Spleen (tissue), 11 donors: Measurements from ENCODE around the gene KREMEN1. TPM values are rescaled to one million over a fixed set of nuclear protein-coding genes. Genes with fewer than 3 reads are reported as not detected.

Experiments
- DNase-seq: peaks from one replicate; pipeline ENCODE4 v3.0.0-alpha.2; 2020
- H3K27ac ChIP-seq, 8 donors: fragments of 200-600 bp; sonication (generic) in 7 of 8; 1 replicate in 4 of 8; 2 replicates in 4 of 8; pipeline versions ENCODE4 v1.5.0 to v1.8.0; 2016 to 2021; ENCODE audit warnings: inconsistent platforms in 4 of 8, mild to moderate bottlenecking in 4 of 8, moderate library complexity in 1 of 8
- H3K27me3 ChIP-seq, 7 donors: fragments of 200-600 bp; sonication (generic) in 6 of 7; replicated peaks in 1 of 7; 1 replicate in 4 of 7; 2 replicates in 3 of 7; pipeline versions ENCODE4 v1.5.0 to v1.8.0; 2016 to 2021; ENCODE audit warnings: inconsistent platforms in 3 of 7, mild to moderate bottlenecking in 1 of 7
- H3K36me3 ChIP-seq, 6 donors: fragments of 200-600 bp; sonication (generic) in 5 of 6; 1 replicate in 4 of 6; 2 replicates in 2 of 6; pipeline versions ENCODE4 v1.5.0 to v1.8.0; 2016 to 2021; ENCODE audit warnings: inconsistent platforms in 2 of 6
- H3K4me1 ChIP-seq, 6 donors: fragments of 200-600 bp; sonication (generic) in 5 of 6; 1 replicate in 3 of 6; 2 replicates in 3 of 6; pipeline versions ENCODE4 v1.5.0 to v1.8.0; 2016 to 2021; ENCODE audit warnings: inconsistent platforms in 3 of 6
- H3K4me3 ChIP-seq, 8 donors: fragments of 200-600 bp; sonication (generic) in 7 of 8; 1 replicate in 4 of 8; 2 replicates in 4 of 8; pipeline versions ENCODE4 v1.5.0 to v1.8.0; 2016 to 2021; ENCODE audit warnings: inconsistent platforms in 4 of 8, mild to moderate bottlenecking in 4 of 8, moderate library complexity in 2 of 8
- H3K9me3 ChIP-seq, 8 donors: fragments of 200-600 bp; sonication (generic) in 7 of 8; 1 replicate in 4 of 8; 2 replicates in 4 of 8; pipeline versions ENCODE4 v1.5.0 to v1.8.0; 2016 to 2021; ENCODE audit warnings: inconsistent platforms in 4 of 8
- POLR2A ChIP-seq, 3 donors: fragments of 450-650 bp; IDR thresholded peaks; one replicate each; pipeline ENCODE4 v1.5.1; 2017; ENCODE audit warnings: antibody characterized with exemption in 3 of 3, mild to moderate bottlenecking in 1 of 3
- POLR2AphosphoS5 ChIP-seq, 3 donors: sonication (generic); formaldehyde crosslinking; IDR thresholded peaks; one replicate each; pipeline ENCODE4 v1.5.1; 2017; ENCODE audit warnings: antibody characterized with exemption in 3 of 3
- WGBS, 5 donors: extraction: QIAGEN DNeasy Blood & Tissue Kit in 3 of 5; methylation state at CpG; one replicate each; pipeline versions ENCODE4 v1.1.5 to v1.1.7; 2013 to 2018; 5-methylcytosine and 5-hydroxymethylcytosine counted together
- intact Hi-C: fragments of 100-400 bp; cut with DNase I; formaldehyde crosslinking; loops from one replicate; pipeline ENCODE4 v1.15.0; 2023; ENCODE audit warnings: low total_unique reads
- polyA plus RNA-seq, 3 donors: library from polyadenylated mRNA; stranded (reverse); fragments of 200-250 nt; gene quantifications; one replicate each; pipeline ENCODE4 v1.2.1, GENCODE V29; 2013
- small RNA-seq, 4 donors: library from RNA; depleted of rRNA; stranded (forward); fragments of <200 nt; gene quantifications; one replicate each; pipeline ENCODE3, GENCODE V24; 2016
- total RNA-seq, 7 donors: library from RNA; depleted of rRNA in 3 of 7; stranded (reverse); fragments of >200 nt in 3 of 7; fragmentation: NEBNext Ultra II Directional in 4 of 7; extraction: Animal tissue kit (Norgen Biotek cat#: 25700) in 4 of 7; gene quantifications; one replicate each; pipeline versions ENCODE4 v1.1.0 to v1.2.1, GENCODE V29; 2016 to 2021
- TF ChIP-seq, protein P1 (sequence below), 11 experiments: fragments of 200-600 bp in 7 of 11; fragments of 450-650 bp in 4 of 11; sonication (generic) in 4 of 11; IDR thresholded peaks in 8 of 11; conservative IDR thresholded peaks in 3 of 11; 1 replicate in 7 of 11; 2 replicates in 4 of 11; pipeline versions ENCODE4 v1.4.0 to v1.8.0; 2016 to 2021; ENCODE audit warnings: antibody characterized with exemption in 11 of 11, inconsistent platforms in 4 of 11, mild to moderate bottlenecking in 1 of 11
- donor health status: healthy with polysubstance abuse.
- donor health status: DM: no; HTN: no; CAD: no; lungs with moderate emphysema.
- donor health status: DM: no; HTN: no; CAD: no.
- donor health status: Bipolar disorder and iron deficiency.
- donor health status: healthy.
- donor health status: DM: no; HTN: no; CAD: no.
- donor health status: DM: yes; HTN: yes; CAD: no.

The KREMEN1 gene
- total and polyA plus RNA-seq, 10 donors, result 1.5 to 41.3 (median 25.1) TPM

GRCh38 chr22:29215012-29215860, 142.4 kb downstream of the KREMEN1 start:
- peak; percentile 66 for DNase-seq
- WGBS, 5 donors, result 66 to 94% (median 90%) methylated on average over 12 to 14 of the region's 14 CpGs
- TF ChIP-seq POLR2A (IDR thresholded peaks at IDR 0.05), result no peak
- TF ChIP-seq, protein P1, sequence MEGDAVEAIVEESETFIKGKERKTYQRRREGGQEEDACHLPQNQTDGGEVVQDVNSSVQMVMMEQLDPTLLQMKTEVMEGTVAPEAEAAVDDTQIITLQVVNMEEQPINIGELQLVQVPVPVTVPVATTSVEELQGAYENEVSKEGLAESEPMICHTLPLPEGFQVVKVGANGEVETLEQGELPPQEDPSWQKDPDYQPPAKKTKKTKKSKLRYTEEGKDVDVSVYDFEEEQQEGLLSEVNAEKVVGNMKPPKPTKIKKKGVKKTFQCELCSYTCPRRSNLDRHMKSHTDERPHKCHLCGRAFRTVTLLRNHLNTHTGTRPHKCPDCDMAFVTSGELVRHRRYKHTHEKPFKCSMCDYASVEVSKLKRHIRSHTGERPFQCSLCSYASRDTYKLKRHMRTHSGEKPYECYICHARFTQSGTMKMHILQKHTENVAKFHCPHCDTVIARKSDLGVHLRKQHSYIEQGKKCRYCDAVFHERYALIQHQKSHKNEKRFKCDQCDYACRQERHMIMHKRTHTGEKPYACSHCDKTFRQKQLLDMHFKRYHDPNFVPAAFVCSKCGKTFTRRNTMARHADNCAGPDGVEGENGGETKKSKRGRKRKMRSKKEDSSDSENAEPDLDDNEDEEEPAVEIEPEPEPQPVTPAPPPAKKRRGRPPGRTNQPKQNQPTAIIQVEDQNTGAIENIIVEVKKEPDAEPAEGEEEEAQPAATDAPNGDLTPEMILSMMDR (IDR thresholded peaks at IDR 0.05 in 8 of 11, conservative IDR thresholded peaks at IDR 0.05 in 3 of 11), result no peak
- no peak for TF ChIP-seq POLR2AphosphoS5 (IDR thresholded peaks at IDR 0.05)
- Histone ChIP-seq H3K4me1 (peaks cover 12 to 60% (median 41%) of the 10 kb centered on the region in 6 donors), H3K27ac (peak overlapping the region in 3 of 8 donors; percentile 81 to 88 (median 84)), H3K9me3 (no peaks in the 10 kb centered on the region), H3K27me3 (peaks cover 0 to 6% (median 0%) of the 10 kb centered on the region in 7 donors), H3K4me3 (no peak overlapping the region), H3K36me3 (peaks cover 0 to 19% (median 2%) of the 10 kb centered on the region in 6 donors)
- intact Hi-C loops, result no loop called here

DNA sequence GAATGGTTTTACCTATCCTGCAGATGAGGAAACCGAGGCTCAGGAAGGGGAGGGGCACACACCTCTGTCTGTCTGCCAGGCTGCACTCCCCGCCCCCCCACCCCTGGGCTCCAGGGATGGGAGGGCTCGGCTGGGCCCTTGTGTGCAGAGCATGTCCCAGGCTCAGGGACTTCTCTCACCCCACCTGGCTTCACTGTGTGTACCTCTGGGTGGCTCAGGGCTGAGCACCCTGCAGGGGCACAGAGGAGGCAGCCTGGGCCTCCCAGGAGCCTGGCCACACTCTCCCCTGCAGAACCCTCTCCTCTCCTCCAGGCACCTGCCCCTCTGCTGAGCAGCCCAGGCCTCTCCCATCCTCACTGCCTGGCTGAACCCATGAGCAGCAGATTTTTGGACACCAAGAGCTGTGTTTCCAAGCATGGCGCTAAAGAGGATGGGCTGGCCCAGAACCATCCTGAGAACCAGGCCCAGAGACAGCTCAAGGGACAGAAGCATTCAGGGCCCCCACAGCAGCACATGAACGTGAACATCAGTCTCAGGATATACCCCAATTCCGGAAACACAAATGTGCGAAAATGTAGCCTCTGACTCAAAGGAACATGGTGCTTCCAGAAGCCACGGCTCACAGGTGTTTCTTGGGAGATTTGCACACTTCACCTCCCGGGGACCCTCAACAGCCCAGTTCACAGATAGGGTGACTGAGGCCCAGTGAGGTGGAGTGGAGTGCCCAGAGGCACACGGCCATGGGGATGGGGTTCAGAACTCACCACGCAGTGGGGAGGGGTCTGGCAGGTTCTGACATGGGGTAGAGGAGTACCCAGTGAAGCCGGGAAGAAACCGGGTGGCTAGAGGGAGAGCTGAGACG, 143.4 kb downstream of the KREMEN1 start:
- Histone ChIP-seq H3K9me3 (no peaks in the 10 kb centered on the region), H3K27ac (peak overlapping the region; percentile 27 to 88 (median 78)), H3K27me3 (peaks cover 0 to 6% (median 0%) of the 10 kb centered on the region in 7 donors), H3K36me3 (peaks cover 0 to 19% (median 2%) of the 10 kb centered on the region in 6 donors), H3K4me1 (peaks cover 12 to 58% (median 43%) of the 10 kb centered on the region in 6 donors), H3K4me3 (no peak overlapping the region)
- DNase-seq, result peak; percentile 45
- intact Hi-C loops, result no loop called here
- TF ChIP-seq, protein P1 (IDR thresholded peaks at IDR 0.05 in 8 of 11, conservative IDR thresholded peaks at IDR 0.05 in 3 of 11), result no peak
- TF ChIP-seq POLR2AphosphoS5 (IDR thresholded peaks at IDR 0.05) (no peak), POLR2A (IDR thresholded peaks at IDR 0.05) (no peak)
- WGBS, 5 donors, result 70 to 79% (median 76%) methylated on average over 11 to 14 of the region's 14 CpGs

DNA sequence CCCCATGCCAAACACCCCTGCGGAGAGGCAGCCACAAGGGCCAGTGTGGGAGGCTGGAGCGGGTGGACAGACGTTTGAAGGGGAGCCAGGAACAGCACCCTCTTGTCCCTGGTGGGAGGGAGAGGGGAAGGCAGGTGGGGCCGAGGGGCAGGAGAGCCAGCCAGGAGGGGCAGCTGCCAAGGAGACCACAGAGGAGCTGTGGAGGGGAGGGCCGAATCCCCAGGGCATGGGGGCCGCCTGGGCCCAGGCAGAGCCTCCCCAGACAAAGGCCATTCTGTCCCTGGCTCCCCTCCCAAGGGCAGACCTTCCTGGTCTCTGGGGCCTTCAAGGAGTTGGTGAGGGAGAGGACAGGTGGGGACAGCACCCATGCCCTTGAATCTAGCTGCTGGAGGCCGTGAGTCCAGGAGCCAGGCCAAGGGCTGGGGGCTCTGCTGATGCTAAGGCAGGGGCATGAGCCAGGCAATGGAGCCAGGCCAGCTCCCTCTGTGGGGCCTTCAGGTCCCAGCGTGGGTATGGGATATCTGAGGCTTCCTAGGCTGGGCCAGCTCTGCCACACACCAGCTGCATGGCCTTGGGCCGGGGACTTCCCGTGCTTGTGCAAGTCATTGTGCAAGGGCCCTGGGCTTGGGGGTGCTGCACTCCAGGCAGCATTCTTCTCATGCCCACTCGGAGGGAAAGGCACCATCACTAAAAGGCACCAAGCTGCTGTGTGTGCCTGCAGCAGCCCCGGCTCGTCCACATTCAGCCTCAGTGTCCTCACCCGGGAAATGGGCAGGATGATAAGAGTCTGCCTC, 144.2 kb downstream of the KREMEN1 start:
- no peak for TF ChIP-seq POLR2A (IDR thresholded peaks at IDR 0.05)
- TF ChIP-seq, protein P1 (IDR thresholded peaks at IDR 0.05 in 8 of 11, conservative IDR thresholded peaks at IDR 0.05 in 3 of 11), result no peak
- TF ChIP-seq POLR2AphosphoS5 (IDR thresholded peaks at IDR 0.05), result peak; percentile 82 to 87 (median 86)
- intact Hi-C loops, result no loop called here
- Histone ChIP-seq H3K27ac (peak overlapping the region; percentile 27 to 88 (median 78)), H3K4me1 (peaks cover 12 to 58% (median 43%) of the 10 kb centered on the region in 6 donors), H3K36me3 (peaks cover 0 to 19% (median 2%) of the 10 kb centered on the region in 6 donors), H3K27me3 (peaks cover 0 to 6% (median 0%) of the 10 kb centered on the region in 7 donors), H3K4me3 (peak overlapping the region in 1 of 8 donors; percentile 1), H3K9me3 (no peaks in the 10 kb centered on the region)
- WGBS, 5 donors, result 42 to 57% (median 51%) methylated on average over 8 to 14 of the region's 14 CpGs
- peak; percentile 89 for DNase-seq

Small RNAs within 50 kb of the gene (small RNA-seq; reads per million reads assigned to genes)
- gene RNU6-1219P, result 0 reads per million in 4 donors
- gene RNU6-810P, result 0 reads per million in 4 donors

Other genes with a start within 250 kb of the KREMEN1 start
- 1 to 10 TPM; 1.9 to 4.5 (median 3.4) TPM for gene ZNRF3, start 189.5 kb upstream of the KREMEN1 start, total RNA-seq
- gene ZNRF3, start 189.5 kb upstream of the KREMEN1 start, polyA plus RNA-seq, result under 1 TPM; 0.15 to 0.51 (median 0.30) TPM
- not detected for gene C22orf31, start 11.2 kb upstream of the KREMEN1 start, total RNA-seq
- not detected for gene C22orf31, start 11.2 kb upstream of the KREMEN1 start, polyA plus RNA-seq
- gene EMID1, start 132.9 kb downstream of the KREMEN1 start, total RNA-seq, result 10 to 100 TPM; 38.0 to 90.3 (median 62.0) TPM
- 10 to 100 TPM; 18.5 to 62.6 (median 60.4) TPM for gene EMID1, start 132.9 kb downstream of the KREMEN1 start, polyA plus RNA-seq
- 10 to 100 TPM; 17.6 to 45.8 (median 24.7) TPM for gene RHBDD3, start 194.9 kb downstream of the KREMEN1 start, total RNA-seq
- 10 to 100 TPM; 16.3 to 36.5 (median 23.9) TPM for gene RHBDD3, start 194.9 kb downstream of the KREMEN1 start, polyA plus RNA-seq
- 100 to 1,000 TPM; 181 to 282 (median 266) TPM for gene EWSR1, start 195.2 kb downstream of the KREMEN1 start, total RNA-seq
- 100 to 1,000 TPM; 127 to 207 (median 204) TPM for gene EWSR1, start 195.2 kb downstream of the KREMEN1 start, polyA plus RNA-seq
- 10 to 100 TPM; 13.8 to 41.5 (median 35.4) TPM for gene GAS2L1, start 233.6 kb downstream of the KREMEN1 start, total RNA-seq
- 10 to 100 TPM in 1 of 3 donors, 1 to 10 TPM in 2; 7.0 to 21.7 (median 8.5) TPM for gene GAS2L1, start 233.6 kb downstream of the KREMEN1 start, polyA plus RNA-seq
- gene RASL10A, start 242.7 kb downstream of the KREMEN1 start, total RNA-seq, result 1 to 10 TPM in 5 of 7 donors, under 1 TPM in 2; 0.54 to 4.6 (median 2.0) TPM
- gene RASL10A, start 242.7 kb downstream of the KREMEN1 start, polyA plus RNA-seq, result 1 to 10 TPM; 1.8 to 6.1 (median 2.9) TPM